GM18511 (cell line): ENCODE results near the gene JMJD1C.
"Not testable (repeated sequence)": the region's sequence is repeated elsewhere in the genome, so short reads cannot be mapped to it uniquely, and the experiment has no call there.

Source experiments
- ATAC-seq: cut with Tn5 transposase; IDR thresholded peaks from one replicate; pipeline ENCODE4 v1.9.1; 2021; ENCODE audit warnings: mild to moderate bottlenecking, moderate library complexity; ENCODE audit not compliant: unreplicated experiment

JMJD1C gene

DNA sequence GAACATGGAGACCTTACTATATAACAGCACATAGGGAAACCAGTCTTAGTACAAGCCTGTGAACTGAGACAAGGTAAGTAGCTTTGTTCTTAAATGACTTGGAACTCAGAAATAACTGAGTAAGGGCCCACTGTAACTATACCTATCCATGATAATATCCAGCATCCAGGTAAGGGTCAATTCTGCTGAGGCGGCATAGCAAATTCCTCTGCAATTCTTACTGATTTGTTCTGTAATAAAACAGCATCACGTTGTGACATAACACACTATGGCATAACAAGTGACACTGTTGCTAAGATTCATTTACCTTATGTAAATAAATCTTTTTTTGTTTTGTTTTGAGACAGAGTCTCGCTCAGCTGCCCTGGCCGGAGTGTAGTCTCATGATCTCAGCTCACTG lies 97.4 kb downstream of the JMJD1C start:
- no peak for ATAC-seq

DNA sequence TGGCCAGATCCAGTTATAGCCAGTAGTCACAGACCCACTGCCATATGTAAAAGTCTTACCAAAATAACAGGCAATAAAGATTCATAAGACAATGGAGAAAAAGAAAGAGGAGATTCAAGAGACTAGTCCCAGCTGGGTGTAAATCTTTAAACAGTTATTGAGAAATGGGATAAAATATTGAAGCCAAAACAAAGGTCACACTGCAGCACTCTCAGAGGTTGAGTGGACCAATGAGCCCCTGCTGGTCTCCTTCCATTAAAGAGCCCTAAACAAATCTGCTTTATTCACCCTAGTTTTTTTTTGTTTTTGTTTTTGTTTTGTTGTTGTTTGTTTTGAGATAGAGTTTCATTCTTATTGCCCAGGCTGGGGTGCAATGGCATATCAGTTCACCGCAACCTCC lies 98.8 kb downstream of the JMJD1C start:
- ATAC-seq, result no peak

DNA sequence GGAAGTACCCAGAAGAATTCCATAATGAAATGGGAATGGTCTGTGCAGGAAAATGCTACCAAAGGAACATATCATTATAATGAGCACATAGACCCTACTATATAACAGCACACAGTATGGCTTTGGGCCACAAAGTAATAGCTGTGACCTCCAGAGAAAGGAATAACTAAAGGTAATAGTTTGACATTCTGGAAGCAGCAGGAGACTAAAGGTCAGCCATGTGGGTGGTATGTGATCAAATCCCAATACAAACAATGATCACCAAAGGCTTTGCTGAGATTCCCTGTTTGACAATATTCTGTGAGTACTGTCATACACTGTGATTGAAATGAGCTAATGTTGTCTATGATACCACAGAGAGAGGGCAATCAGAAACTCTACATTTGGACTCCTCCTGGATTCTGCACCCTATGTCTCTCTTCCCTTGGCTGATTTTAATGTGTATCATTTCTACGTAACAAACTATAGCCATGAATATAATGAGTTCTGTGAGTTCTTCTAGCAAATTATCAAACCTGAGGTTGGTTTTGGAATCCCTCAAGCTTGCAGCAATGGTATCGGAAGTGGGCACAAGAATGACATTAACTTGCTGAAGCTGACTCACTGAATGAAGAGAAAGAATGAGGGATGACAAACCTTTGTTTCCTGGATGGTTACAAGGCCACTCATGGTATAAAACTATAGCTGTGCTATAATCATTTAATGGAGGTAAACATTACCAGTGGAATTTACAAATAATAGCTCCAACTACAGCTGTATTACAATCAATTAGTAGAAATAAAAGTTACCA lies 99.6 kb downstream of the JMJD1C start:
- ATAC-seq, result no peak

DNA sequence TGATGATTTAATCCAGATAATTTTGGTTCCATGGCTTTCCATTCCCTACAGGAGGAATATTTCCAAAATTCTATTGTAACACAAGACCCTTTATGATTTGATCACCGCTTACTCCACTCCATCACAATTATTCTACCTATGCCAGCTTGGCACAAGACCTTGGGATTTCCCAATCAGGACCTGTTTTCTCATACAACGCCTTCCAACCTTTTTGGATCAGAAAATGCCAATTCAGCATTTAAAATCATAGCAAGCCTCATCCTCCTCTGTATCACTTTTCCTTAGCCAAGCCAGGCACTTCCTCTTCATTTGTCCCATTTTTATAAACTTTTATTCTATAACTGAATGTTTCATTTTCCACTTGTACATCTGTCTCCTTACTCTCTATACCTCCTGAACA lies 100.9 kb downstream of the JMJD1C start:
- ATAC-seq, result no peak

DNA sequence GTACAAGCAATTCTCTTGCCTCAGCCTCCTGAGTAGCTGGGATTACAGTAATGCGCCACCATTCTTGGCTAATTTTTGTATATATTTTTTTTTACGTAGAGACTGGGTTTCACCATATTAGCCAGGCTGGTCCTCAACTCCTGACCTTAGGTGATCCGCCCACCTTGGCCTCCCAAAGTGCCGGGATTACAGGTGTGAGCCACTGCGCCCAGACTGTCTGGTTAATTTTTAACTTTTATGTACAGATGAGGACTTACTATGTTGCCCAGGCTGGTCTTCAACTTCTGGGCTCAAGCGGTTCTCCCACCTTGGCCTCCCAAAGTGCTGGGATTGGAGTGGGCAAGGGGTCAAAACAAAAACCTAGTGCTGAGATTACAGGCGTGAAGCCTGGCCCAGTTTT lies 101.8 kb downstream of the JMJD1C start:
- ATAC-seq, result no peak

DNA sequence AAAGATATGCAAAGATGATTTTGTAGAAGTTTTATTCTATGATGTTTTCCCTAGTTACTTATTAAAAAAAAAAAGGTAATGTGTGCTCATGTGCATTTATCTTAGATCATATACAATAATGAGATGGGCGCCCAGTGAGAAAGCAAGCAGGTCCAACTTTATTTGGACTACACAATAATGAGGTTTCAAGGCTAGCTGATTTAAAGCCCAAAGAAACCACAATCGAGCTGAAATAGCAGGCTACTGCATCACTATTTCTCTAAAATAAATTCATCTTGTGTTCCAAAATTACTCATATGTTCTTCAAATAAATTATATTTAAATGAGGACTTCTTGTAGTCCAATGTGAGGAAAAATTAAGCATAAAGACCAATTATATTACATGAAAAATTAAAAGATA lies 110.1 kb downstream of the JMJD1C start:
- no peak for ATAC-seq

DNA sequence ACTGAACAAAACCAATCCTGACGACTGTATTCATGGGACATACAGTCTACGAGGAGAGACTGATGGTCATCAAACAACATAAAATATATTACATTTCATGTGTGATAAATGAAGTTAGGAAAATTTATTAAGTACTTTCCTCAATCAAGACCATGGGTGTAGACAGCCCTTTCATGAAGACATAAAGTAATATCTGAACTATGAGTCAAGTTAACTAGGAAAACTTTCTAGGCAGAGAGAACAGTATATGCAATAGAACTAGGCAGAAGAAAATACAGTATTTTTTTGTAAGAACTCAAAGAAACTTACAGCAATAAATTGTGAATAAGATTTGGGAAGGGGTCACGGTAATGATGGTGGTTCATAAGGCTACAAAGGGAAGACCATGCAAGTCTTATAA lies 112.8 kb downstream of the JMJD1C start:
- no peak for ATAC-seq

DNA sequence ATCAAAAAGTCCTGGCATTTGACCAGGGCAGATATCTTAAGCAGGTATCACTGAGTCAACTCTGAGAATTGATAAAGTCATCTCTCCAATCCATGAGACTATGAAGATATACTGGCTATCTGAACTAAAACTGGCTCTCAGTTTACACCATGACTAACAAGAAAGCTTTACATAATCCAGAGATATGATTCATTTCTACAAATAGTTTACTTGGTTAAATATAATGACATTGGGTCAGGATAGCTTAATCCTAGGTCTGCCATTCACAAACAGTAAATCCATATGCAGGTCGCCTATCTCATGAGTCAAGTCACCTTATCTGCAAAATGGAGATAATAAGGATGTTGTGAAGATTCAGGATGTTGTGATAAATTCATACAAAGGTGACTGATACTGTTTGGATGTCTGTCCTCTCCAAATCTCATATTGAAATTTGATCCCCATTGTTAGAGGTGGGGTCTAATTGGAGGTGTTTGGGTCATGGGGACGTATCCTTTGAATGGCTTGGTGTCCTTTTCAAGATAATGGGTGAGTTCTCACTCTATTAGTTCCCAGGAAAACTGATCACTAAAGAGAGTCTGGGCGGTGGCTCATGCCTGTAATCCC lies 117.4 kb downstream of the JMJD1C start:
- no peak for ATAC-seq

DNA sequence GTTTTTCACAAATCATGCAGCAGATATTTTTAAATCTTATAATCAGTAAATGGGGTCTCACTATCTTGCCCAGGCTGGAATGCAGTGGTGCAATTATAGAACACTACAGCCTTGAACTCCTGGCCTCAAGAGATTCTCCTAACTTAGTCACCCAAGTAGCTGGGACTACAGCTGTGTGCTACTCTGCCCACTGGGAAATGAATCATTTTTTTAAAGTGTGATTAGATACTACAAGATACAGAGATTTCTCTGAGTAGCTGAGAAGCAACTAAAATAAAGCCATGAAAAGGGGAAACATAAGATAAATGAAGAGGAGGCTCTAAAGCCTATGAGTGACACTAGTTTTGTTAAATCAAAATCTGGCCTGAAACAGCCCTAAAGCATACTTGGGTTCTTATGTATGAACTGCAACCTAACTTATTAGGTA lies 119.7 kb downstream of the JMJD1C start:
- ATAC-seq, result no peak

DNA sequence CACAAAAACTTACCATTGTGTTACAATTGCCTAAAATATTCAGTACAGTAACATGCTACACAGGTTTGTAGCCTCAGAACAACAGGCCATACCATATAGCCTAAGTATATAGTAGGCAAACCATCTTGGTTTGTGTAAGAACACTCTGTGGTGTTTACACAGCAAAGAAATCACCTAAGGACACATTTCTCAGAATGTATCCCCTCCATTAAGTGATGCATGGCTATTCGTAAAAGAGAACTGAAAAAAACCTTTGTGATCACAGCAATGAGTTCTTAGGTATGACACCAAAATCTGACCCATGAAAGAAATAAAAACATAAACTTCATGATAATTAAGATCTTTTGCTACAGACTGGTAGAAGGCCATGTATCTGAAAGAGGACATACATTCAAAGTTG lies 121.5 kb downstream of the JMJD1C start:
- no peak for ATAC-seq

DNA sequence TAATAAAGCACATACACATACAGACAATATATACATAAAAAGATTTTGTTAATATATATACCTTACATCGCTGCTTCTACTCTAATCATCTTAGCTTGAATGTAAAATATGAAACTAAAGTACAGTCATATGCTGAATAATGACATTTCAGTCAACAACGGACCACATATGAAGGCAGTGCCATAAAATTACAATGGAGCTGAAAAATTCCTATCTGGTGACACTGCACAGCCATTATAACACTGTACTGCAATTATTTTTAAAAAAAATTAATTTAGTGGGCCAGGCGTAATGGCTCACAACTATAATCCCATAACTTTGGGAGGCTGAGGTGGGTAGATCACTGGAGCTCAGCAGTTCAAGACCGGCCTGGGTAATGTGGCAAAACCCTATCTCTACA lies 122.3 kb downstream of the JMJD1C start:
- no peak for ATAC-seq

DNA sequence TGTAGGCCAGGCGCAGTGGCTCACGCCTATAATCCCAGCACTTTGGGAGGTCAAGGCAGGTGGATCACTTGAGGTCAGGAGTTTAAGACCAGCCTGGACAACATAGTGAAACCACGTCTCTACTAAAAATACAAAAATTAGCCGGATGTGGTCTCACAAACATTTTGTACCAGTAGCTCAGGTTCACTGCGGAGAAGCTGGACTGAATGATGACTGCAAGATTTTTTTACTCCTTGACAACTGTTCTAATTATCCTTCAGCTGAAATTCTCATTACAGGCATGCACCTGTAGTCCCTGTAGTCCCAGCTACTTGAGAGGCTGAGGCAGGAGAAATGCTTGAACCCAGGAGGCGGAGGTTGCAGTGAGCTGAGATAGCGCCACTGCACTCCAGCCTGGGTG lies 126.1 kb downstream of the JMJD1C start:
- ATAC-seq, result not testable (repeated sequence)

DNA sequence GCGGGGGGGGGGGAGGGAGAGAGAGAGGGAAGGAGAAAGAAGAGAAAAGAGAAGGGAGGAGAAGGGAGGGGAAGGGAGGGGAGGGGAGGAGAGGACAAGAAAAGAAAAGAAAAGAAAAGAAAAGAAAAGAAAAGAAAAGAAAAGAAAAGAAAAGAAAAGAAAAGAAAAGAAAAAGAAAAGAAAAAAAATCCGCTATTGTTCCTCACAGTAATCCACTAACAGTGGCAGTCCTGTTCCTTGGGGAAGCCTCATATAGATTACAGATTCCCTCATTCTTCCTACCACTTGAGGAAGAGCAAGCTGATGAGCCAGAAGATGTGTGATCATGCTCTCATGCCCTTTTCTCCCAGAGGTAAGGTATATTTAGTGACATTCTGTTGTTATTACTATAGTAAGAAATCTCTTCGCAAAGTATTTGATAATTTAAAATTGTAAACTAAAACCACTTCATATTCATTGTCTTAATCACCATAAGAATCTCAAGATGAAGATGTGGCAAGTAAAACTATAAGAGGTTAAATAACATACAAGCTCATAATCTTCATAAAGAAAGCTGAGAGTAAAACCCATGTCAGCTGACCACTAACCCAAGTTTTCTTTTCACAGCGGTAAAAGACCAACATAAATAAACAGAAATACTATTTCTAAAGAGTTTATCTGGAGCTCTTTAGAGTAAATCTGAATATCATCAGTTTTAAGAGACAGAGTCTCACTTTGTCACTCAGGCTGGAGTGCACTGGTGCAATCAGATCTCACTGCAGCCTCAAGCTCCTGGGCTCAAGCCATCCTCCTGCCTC lies 128.1 kb downstream of the JMJD1C start:
- ATAC-seq, result no peak

DNA sequence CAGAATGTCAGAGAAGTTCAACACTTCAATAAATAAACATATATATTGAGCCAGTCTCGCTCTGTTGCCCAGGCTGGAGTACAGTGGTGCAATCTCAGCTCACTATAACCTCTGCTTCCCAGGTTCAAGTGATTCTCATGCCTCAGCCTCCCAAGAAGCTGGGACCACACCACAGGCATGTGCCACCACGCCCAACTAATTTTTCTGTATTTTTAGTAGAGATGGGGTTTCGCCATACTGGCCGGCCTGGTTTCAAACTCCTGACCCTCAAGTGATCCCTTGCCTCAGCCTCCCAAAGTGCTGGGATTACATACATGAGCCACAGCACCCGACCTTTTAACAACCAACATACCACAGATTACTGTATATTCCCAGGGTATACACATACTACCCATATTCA lies 134.2 kb downstream of the JMJD1C start:
- ATAC-seq, result no peak

DNA sequence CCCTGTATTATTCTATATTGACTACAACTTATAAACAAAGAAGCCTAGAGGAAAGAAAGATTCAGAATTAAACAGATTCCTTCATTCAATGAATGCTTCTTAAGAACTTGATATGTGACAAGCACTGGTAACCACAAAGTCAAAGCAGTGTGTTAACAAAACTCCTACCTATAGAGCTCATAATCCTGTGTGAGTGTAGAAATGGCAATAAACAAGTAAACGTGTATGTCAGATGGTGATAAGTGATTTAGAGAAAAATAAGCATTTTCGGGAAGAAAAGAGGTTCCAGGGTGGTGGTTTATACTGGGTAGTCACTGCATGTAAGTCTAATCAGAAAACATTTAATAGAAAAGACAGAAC lies 141.3 kb downstream of the JMJD1C start:
- no peak for ATAC-seq

DNA sequence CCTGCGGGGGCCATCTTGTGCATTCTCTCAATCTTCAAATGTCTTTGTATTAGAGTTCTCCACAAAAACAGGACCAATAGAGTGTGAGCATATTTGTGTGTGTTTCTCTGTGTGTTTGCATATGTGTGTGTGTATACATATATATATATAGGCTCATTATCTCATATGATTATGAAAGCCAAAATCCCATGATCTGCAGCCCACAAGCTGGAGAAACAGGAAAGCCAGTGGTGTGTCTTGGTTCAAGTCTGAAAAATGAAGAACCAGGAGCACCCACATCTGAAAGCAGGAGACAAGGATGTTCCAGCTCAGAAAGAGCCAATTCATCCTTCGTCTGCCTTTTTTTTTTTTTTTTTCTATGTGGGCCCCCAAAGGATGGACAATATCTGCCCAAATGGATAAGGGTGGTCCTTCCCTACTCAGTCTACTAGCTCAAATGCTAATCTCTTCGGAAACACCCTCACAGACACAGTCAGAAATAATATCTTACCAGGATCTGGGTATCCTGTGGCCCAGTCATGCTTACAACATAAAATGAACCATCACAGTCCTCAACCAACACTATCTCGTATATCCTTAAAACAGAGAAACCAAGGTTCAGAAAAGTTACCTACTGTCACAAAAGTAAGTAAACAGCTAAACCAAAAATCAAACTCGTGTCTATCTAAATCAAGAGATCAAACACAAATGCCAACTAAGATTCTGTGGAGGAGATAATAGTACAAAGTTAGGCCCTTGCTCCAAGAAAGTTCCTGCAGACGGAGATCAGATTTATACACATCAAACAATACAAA lies 141.9 kb downstream of the JMJD1C start:
- no peak for ATAC-seq

DNA sequence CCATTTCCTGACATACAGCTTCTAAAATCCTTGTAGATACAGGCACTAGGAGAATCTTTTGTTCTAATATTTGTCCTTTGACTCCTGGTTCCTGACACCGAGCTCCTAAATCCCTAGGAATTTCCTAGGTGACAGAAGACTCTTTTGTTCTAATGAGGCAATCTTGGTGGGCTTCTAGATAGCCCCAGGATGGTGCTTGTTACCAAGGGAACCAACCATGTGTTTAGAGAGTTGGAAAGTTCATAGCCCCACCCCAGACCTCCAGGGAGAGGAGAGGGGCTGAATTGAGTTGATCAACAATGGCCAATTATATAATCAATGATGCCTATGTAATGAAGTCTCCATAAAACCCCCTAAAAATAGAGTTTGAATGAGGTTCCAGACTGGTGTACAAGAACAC lies 145.1 kb downstream of the JMJD1C start:
- ATAC-seq, result no peak

DNA sequence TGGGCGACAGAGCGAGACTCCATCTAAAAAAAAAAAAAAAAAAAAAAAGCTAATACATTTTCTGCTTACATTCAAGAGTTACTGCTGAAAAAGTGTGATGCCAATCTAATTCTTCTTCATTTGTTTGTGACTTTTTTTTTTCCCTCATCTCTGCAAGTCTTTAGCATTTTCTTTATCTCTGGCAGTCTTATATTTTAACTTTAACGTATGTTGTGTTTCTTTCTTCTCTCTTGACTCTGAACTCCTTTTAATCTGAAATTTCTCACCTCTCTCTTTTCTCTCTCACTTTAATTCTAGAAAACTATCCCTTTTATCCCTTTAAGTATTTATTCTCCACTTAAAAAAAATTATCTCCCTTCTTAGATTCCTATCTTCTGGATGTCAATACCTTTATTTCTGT lies 146.5 kb downstream of the JMJD1C start:
- ATAC-seq, result no peak

DNA sequence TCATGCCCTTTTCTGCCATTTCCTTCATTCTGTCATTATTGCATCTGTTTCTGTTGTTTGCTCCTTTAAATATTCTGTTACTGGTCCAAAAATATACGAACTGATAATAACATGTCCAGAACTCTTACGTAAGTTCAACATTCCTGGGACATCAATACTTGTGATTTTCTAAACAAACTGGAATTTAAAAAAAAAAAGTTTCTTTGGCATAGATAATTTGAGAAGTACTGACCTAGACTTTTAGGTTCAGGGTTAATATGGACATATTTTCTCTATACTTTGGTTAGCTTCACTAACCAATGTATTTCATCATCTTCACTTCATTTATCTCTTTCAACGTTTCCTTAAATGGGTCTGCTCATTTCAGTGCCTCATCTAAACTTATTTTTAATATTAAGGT lies 147.3 kb downstream of the JMJD1C start:
- no peak for ATAC-seq

DNA sequence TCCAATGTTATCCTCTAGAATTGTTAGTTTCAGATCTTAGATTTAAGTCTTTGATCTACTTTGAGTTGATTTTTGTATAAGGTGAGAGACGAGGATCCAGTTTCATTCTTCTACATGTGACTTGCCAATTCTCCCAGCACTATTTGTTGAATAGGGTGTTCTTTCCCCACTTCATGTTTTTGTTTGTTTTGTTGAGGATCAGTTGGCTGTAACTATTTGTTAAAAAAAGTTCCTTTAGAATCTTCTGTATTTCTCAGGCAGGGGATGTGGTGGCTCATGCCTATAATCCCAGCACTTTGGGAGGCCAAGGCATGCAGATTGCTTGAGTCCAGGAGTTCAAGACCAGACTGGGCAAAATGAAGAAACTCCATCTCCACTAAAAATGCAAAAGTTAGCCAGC lies 151.8 kb downstream of the JMJD1C start:
- no peak for ATAC-seq

DNA sequence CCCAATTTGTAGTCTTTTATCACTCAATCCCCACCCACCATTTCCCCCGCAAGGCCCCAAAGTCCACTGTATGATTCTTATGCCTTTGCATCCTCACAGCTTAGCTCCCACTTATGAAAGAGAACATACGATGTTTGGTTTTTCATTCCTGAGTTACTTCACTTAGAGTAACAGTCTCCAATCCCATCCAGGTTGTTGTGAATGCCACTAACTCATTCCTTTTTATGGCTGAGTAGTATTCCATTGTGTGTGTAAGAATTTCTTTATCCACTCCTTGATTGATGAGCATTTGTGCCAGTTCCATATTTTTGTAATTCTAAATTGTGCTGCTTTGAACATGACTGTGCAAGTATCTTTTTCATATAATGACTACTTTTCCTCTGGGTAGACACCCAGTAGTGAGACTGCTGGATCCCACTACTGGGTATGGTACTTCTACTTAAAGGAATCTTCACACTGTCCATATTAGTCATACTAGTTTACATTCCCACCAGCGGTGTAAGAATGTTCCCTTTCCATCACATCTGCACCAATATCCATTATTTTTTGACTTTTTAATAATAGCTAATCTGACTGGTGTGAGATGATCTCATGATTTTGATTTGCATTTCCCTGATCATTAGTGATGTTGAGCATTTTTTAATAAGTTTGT lies 152.6 kb downstream of the JMJD1C start:
- no peak for ATAC-seq
